Activated CD8-positive, alpha-beta memory T cell treated with anti-CD3 and anti-CD28 coated beads, Interleukin-2, amount 10 ng/mL, durations not matched to agents 7 days and 5 days (primary cell): Measurements from ENCODE around the gene CARD8. TPM values are rescaled to one million over a fixed set of nuclear protein-coding genes. Genes with fewer than 3 reads are reported as not detected.
A peak's percentile ranks its signal among the peaks of the same experiment; 100 is the strongest.
"Not testable (repeated sequence)": the region's sequence is repeated elsewhere in the genome, so short reads cannot be mapped to it uniquely, and the experiment has no call there.

Experiments used
- ATAC-seq: fragments of 150-1000 bp; cut with Tn5 transposase; one replicate; pipeline ENCODE4 v1.10.0; 2021; ENCODE audit warnings: moderate library complexity
- CTCF ChIA-PET: fragments of 350-600 bp; sonication (Branson Sonifier 250); formaldehyde crosslinking; loops from one replicate; lab custom pipeline; 2021; ENCODE audit warnings: antibody characterized with exemption; lab: Charles Lee
- DNase-seq: peaks from one replicate; pipeline ENCODE4 v3.0.0-alpha.2; 2020
- H3K27ac Mint-ChIP-seq: one replicate; pipeline ENCODE4 v1.8.0; 2021; ENCODE audit warnings: mild to moderate bottlenecking, mixed read lengths
- H3K27me3 Mint-ChIP-seq: one replicate; pipeline ENCODE4 v1.8.0; 2021; ENCODE audit warnings: mixed read lengths
- H3K36me3 Mint-ChIP-seq: one replicate; pipeline ENCODE4 v1.8.0; 2021; ENCODE audit warnings: mild to moderate bottlenecking, mixed read lengths
- H3K4me1 Mint-ChIP-seq: one replicate; pipeline ENCODE4 v1.8.0; 2021; ENCODE audit warnings: mixed read lengths
- H3K4me3 Mint-ChIP-seq: one replicate; pipeline ENCODE4 v1.8.0; 2021; ENCODE audit warnings: mild to moderate bottlenecking, moderate library complexity, mixed read lengths
- H3K9me3 Mint-ChIP-seq: one replicate; pipeline ENCODE4 v1.8.0; 2022; ENCODE audit warnings: low read depth, mixed read lengths
- total RNA-seq, 2 experiments: library from RNA; stranded (reverse); gene quantifications; one replicate each; pipeline ENCODE4 v1.2.3, GENCODE V29; 2021

CARD8 gene
- total RNA-seq, 2 experiments from 2014 or later, result 182 to 219 TPM

DNA sequence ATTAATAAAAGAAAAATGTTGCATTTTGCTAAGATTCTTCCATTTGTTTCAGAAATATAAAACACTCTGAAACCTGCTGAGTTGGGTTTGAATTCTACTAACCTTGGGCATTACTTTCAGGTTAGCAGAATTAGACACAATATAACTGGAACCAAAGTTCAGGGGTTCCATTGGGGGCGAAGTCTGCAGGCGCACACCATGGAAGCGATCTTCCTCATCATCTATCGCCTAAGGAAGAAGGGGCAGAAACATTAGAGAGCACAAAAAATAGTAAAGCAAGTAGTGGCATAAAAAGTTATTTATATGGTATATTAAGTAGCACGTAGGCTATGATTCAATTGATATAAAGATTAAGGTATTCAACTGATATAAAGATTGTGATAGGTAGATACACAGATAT, 34.1 kb downstream of the CARD8 start:
- DNase-seq, result no peak
- Mint-ChIP-seq H3K4me3 (no peak overlapping the region), H3K4me1 (no peaks in the 10 kb centered on the region), H3K9me3 (no peaks in the 10 kb centered on the region), H3K27me3 (no peaks in the 10 kb centered on the region), H3K36me3 (peaks cover 47% of the 10 kb centered on the region), H3K27ac (no peak overlapping the region)
- no peak for ATAC-seq
- CTCF ChIA-PET, result no interaction called here

GRCh38 chr19:48220784-48221183, 34.9 kb downstream of the CARD8 start:
- CTCF ChIA-PET, H3K9me3 Mint-ChIP-seq, H3K4me1 Mint-ChIP-seq, H3K27me3 Mint-ChIP-seq, ATAC-seq, DNase-seq, H3K4me3 Mint-ChIP-seq: not testable (repeated sequence)
- Mint-ChIP-seq H3K36me3 (peaks cover 51% of the 10 kb centered on the region), H3K27ac (peak overlapping the region; percentile 28)

DNA sequence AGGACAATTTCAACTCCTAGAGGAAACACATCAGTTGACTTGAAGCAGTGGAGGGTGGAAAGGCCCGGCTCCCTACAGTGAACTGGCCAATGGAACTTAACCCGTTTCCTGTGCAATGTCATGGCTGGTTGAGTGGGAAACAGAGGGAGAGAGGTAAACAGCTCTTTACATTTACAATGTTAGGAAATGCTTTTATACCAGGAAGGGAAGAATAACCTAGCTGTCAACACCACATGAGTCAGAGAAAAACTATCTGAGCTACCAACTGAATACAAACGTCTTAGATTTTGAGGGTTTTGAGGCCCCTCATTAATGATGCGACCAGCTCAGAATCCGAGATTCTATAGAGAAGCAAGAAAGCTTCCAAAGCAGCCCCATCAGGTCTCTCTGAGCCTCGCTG, 36.7 kb downstream of the CARD8 start:
- no peaks in the 10 kb centered on the region for H3K4me1 Mint-ChIP-seq
- DNase-seq, result no peak
- H3K27me3 Mint-ChIP-seq, result no peaks in the 10 kb centered on the region
- H3K36me3 Mint-ChIP-seq, result peaks cover 57% of the 10 kb centered on the region
- ATAC-seq, result no peak
- no peaks in the 10 kb centered on the region for H3K9me3 Mint-ChIP-seq
- no peak overlapping the region for H3K4me3 Mint-ChIP-seq
- H3K27ac Mint-ChIP-seq, result peak overlapping the region; percentile 56
- CTCF ChIA-PET, result interaction anchor here (0.6 to 1.1 kb wide), 2 partner anchors 20 to 41 kb away, joined by 3 read pairs; no protein-coding TSS in a partner anchor

- Mint-ChIP-seq H3K27ac (no peak overlapping the region), H3K36me3 (peaks cover 63% of the 10 kb centered on the region), H3K4me3 (no peak overlapping the region), H3K27me3 (no peaks in the 10 kb centered on the region), H3K9me3 (no peaks in the 10 kb centered on the region), H3K4me1 (no peaks in the 10 kb centered on the region)
- DNase-seq (no peak), ATAC-seq (no peak)
- CTCF ChIA-PET, result interaction anchor here (1.7 to 2.0 kb wide), 2 partner anchors 13 to 44 kb away, joined by 6 to 8 read pairs; no protein-coding TSS in a partner anchor
Observed at GRCh38 chr19:48216933-48217332, 38.8 kb downstream of the CARD8 start.

- DNase-seq (no peak), ATAC-seq (no peak)
- H3K27ac Mint-ChIP-seq, result no peak overlapping the region
- H3K4me1 Mint-ChIP-seq, result peaks cover 2% of the 10 kb centered on the region
- H3K36me3 Mint-ChIP-seq, result peaks cover 71% of the 10 kb centered on the region
- no peak overlapping the region for H3K4me3 Mint-ChIP-seq
- no peaks in the 10 kb centered on the region for H3K27me3 Mint-ChIP-seq
- no peaks in the 10 kb centered on the region for H3K9me3 Mint-ChIP-seq
- CTCF ChIA-PET, result no interaction called here
Observed at GRCh38 chr19:48213959-48214358, 41.8 kb downstream of the CARD8 start.

DNA sequence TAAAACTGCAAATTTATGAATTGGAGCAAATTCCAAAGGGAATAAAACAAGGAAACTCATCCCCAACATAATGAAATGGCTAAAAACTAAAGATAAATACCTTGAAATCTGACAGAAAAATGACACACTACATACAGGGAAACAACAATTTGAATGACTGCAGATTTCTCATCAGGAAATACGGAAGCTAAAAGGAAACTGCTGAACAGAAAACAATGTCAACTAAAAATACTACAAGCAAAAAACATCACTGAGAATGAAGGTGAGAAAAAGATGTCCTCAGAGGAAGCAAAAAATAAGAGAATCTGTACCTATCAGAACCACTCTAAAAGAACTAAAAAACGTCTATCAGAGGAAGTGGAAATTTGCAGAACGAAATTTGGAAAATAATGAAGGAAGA, 45.7 kb downstream of the CARD8 start:
- Mint-ChIP-seq H3K27ac (peak overlapping the region; percentile 16), H3K36me3 (peaks cover 54% of the 10 kb centered on the region), H3K9me3 (no peaks in the 10 kb centered on the region), H3K27me3 (no peaks in the 10 kb centered on the region), H3K4me3 (no peak overlapping the region), H3K4me1 (peaks cover 22% of the 10 kb centered on the region)
- CTCF ChIA-PET, result no interaction called here
- DNase-seq (no peak), ATAC-seq (no peak)

GRCh38 chr19:48206397-48207093, 49.2 kb downstream of the CARD8 start:
- H3K27ac Mint-ChIP-seq, result peak overlapping the region; percentile 59
- CTCF ChIA-PET, result interaction anchor here (1.0 kb wide), 1 partner anchor 54 kb away, joined by 3 read pairs; no protein-coding TSS in a partner anchor

GRCh38 chr19:48203794-48204628, 51.7 kb downstream of the CARD8 start:
- CTCF ChIA-PET, result interaction anchor here (0.6 to 3.1 kb wide), 17 partner anchors 8 to 405 kb away, joined by 3 to 25 read pairs (median 4); partner anchors contain the start of gene PLA2G4C
- no peaks in the 10 kb centered on the region for H3K9me3 Mint-ChIP-seq
- DNase-seq (peak; percentile 96), ATAC-seq (peak; percentile 100)
- peaks cover 27% of the 10 kb centered on the region for H3K4me1 Mint-ChIP-seq
- no peak overlapping the region for H3K4me3 Mint-ChIP-seq
- H3K27ac Mint-ChIP-seq, result no peak overlapping the region
- H3K27me3 Mint-ChIP-seq, result no peaks in the 10 kb centered on the region
- peaks cover 20% of the 10 kb centered on the region for H3K36me3 Mint-ChIP-seq

More at GRCh38 chr19:48206397-48207093, 49.2 kb downstream of the CARD8 start:
- Mint-ChIP-seq H3K36me3 (peaks cover 35% of the 10 kb centered on the region), H3K27me3 (no peaks in the 10 kb centered on the region), H3K9me3 (no peaks in the 10 kb centered on the region), H3K4me3 (no peak overlapping the region), H3K4me1 (peaks cover 26% of the 10 kb centered on the region)
- DNase-seq (no peak), ATAC-seq (no peak)

GRCh38 chr19:48203222-48203793, 52.4 kb downstream of the CARD8 start:
- no peak for DNase-seq
- ATAC-seq, result no peak
- no peaks in the 10 kb centered on the region for H3K9me3 Mint-ChIP-seq
- H3K27me3 Mint-ChIP-seq, result no peaks in the 10 kb centered on the region
- H3K4me1 Mint-ChIP-seq, result peaks cover 26% of the 10 kb centered on the region
- H3K4me3 Mint-ChIP-seq, result no peak overlapping the region
- no peak overlapping the region for H3K27ac Mint-ChIP-seq
- CTCF ChIA-PET, result interaction anchor here (0.8 to 3.1 kb wide), 15 partner anchors 9 to 405 kb away, joined by 3 to 25 read pairs (median 5); partner anchors contain the start of gene PLA2G4C
- H3K36me3 Mint-ChIP-seq, result peaks cover 18% of the 10 kb centered on the region

- no peak overlapping the region for H3K27ac Mint-ChIP-seq
Observed at GRCh38 chr19:48196933-48197665, 58.6 kb downstream of the CARD8 start.

DNA sequence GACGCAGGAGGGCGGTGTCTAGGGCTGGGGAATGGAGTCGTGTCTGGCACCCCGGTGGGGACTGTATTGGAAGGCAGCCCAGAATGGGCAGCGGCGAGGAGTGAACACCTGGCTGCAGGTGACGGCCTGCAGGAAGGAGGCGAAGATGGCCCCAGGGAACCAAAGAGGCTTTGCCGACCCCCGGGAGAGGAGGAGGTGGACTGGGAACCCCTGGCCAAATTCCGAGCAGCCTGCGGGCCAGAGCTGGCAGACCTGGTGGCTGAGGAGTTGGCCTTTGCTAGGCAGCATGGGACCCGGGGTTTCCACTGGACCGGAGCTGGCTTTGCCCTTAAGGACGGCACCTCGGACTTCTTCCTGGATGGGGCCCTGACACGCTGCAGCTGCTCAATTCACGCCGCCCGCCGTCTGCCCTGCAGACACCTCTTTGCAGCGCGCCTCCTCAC, 59.4 kb downstream of the CARD8 start:
- peaks cover 4% of the 10 kb centered on the region for H3K36me3 Mint-ChIP-seq
- H3K27ac Mint-ChIP-seq, result no peak overlapping the region
- H3K27me3 Mint-ChIP-seq, result no peaks in the 10 kb centered on the region
- peaks cover 4% of the 10 kb centered on the region for H3K4me1 Mint-ChIP-seq
- ATAC-seq (no peak), DNase-seq (no peak)
- H3K9me3 Mint-ChIP-seq, result no peaks in the 10 kb centered on the region
- no peak overlapping the region for H3K4me3 Mint-ChIP-seq
- CTCF ChIA-PET, result interaction anchor here (0.9 to 1.2 kb wide), 2 partner anchors 8 to 25 kb away, joined by 3 read pairs; no protein-coding TSS in a partner anchor

More at GRCh38 chr19:48196933-48197665, 58.6 kb downstream of the CARD8 start:
- Mint-ChIP-seq H3K4me3 (no peak overlapping the region), H3K9me3 (no peaks in the 10 kb centered on the region), H3K27me3 (no peaks in the 10 kb centered on the region), H3K4me1 (peaks cover 7% of the 10 kb centered on the region), H3K36me3 (peaks cover 6% of the 10 kb centered on the region)
- no peak for DNase-seq
- CTCF ChIA-PET, result interaction anchor here (0.9 to 1.2 kb wide), 2 partner anchors 7 to 26 kb away, joined by 3 read pairs; no protein-coding TSS in a partner anchor
- ATAC-seq, result no peak
